WTC11 (cell line): ENCODE results near the gene CD180. TPM values are rescaled to one million over a fixed set of nuclear protein-coding genes. Genes with fewer than 3 reads are reported as not detected.

ENCODE experiments used
- ATAC-seq: fragments of 200-7000 bp; cut with Tn5 transposase; 2 replicates; pipeline ENCODE4 v1.10.0; 2021; ENCODE audit warnings: mild to moderate bottlenecking, moderate library complexity
- CTCF ChIA-PET: fragments of 300-600 bp; sonication (Branson Sonifier 250); formaldehyde crosslinking; loops from one replicate; lab custom pipeline; 2021; ENCODE audit warnings: antibody characterized with exemption; lab: Charles Lee
- POLR2A ChIA-PET: fragments of 350-600 bp; sonication (Branson Sonifier 250); formaldehyde crosslinking; loops from one replicate; lab custom pipeline; 2021; ENCODE audit warnings: antibody characterized with exemption; lab: Charles Lee
- DNase-seq: peaks from one replicate; pipeline ENCODE4 v3.0.0; 2021; ENCODE audit warnings: low spot score
- H3K27ac Mint-ChIP-seq: 2 replicates; pipeline ENCODE4 v1.8.0; 2021; ENCODE audit warnings: mixed read lengths
- H3K27me3 Mint-ChIP-seq: 2 replicates; pipeline ENCODE4 v1.8.0; 2021; ENCODE audit warnings: low read depth, mild to moderate bottlenecking, moderate library complexity, mixed read lengths
- H3K36me3 Mint-ChIP-seq: 2 replicates; pipeline ENCODE4 v1.8.0; 2021; ENCODE audit warnings: mixed read lengths
- H3K4me1 Mint-ChIP-seq: 2 replicates; pipeline ENCODE4 v1.8.0; 2022; ENCODE audit warnings: mixed read lengths
- H3K4me3 Mint-ChIP-seq: 2 replicates; pipeline ENCODE4 v1.8.0; 2021; ENCODE audit warnings: mild to moderate bottlenecking, moderate library complexity, mixed read lengths
- H3K9me3 Mint-ChIP-seq: 2 replicates; pipeline ENCODE4 v1.8.0; 2021; ENCODE audit warnings: mixed read lengths
- AR ChIP-seq: fragments of 250-450 bp; sonication (Bioruptor Pico); IDR thresholded peaks from 2 replicates; pipeline ENCODE4 v1.9.0; 2021; ENCODE audit warnings: mild to moderate bottlenecking
- ATF1 ChIP-seq: sonication (generic); formaldehyde crosslinking; IDR thresholded peaks from 2 replicates; pipeline ENCODE4 v1.8.1; 2023; ENCODE audit warnings: mild to moderate bottlenecking, moderate library complexity, missing genetic modification reagents
- CBFB ChIP-seq: sonication (generic); formaldehyde crosslinking; IDR thresholded peaks from 2 replicates; pipeline ENCODE4 v1.8.1; 2022; ENCODE audit warnings: mild to moderate bottlenecking, low read depth, missing genetic modification reagents
- ELF4 ChIP-seq: sonication (generic); formaldehyde crosslinking; IDR thresholded peaks from 2 replicates; pipeline ENCODE4 v1.8.1; 2022; ENCODE audit warnings: low read depth, mild to moderate bottlenecking, moderate library complexity, missing genetic modification reagents
- EMX1 ChIP-seq: fragments of 250-450 bp; sonication (Bioruptor Pico); IDR thresholded peaks from 2 replicates; pipeline ENCODE4 v1.8.0; 2021; ENCODE audit warnings: mild to moderate bottlenecking
- FOXP1 ChIP-seq: sonication (generic); formaldehyde crosslinking; IDR thresholded peaks from 2 replicates; pipeline ENCODE4 v1.8.0; 2022; ENCODE audit warnings: missing genetic modification reagents, mild to moderate bottlenecking, moderate library complexity, borderline replicate concordance
- IRF1 ChIP-seq: sonication (generic); formaldehyde crosslinking; IDR thresholded peaks from 2 replicates; pipeline ENCODE4 v1.8.0; 2023; ENCODE audit warnings: missing genetic modification reagents
- NFYB ChIP-seq: sonication (generic); formaldehyde crosslinking; conservative IDR thresholded peaks from 2 replicates; pipeline ENCODE4 v1.8.0; 2022; ENCODE audit warnings: low read depth, missing genetic modification reagents
- RELA ChIP-seq: sonication (generic); formaldehyde crosslinking; IDR thresholded peaks from 2 replicates; pipeline ENCODE4 v1.8.1; 2022; ENCODE audit warnings: missing genetic modification reagents, mild to moderate bottlenecking, borderline replicate concordance
- SOX15 ChIP-seq: fragments of 250-450 bp; sonication (Bioruptor Pico); IDR thresholded peaks from 2 replicates; pipeline ENCODE4 v1.9.0; 2021; ENCODE audit warnings: mild to moderate bottlenecking
- ZMAT4 ChIP-seq: fragments of 250-450 bp; sonication (Bioruptor Pico); IDR thresholded peaks from 2 replicates; pipeline ENCODE4 v1.9.0; 2021; ENCODE audit warnings: mild to moderate bottlenecking
- ZNF281 ChIP-seq: sonication (generic); formaldehyde crosslinking; IDR thresholded peaks from 2 replicates; pipeline ENCODE4 v1.8.0; 2023; ENCODE audit warnings: mild to moderate bottlenecking, missing genetic modification reagents
- ZNF512 ChIP-seq: sonication (generic); formaldehyde crosslinking; IDR thresholded peaks from 2 replicates; pipeline ENCODE4 v1.8.1; 2022; ENCODE audit warnings: missing genetic modification reagents, borderline replicate concordance
- total RNA-seq: library from RNA; stranded (reverse); gene quantifications from 3 replicates; pipeline ENCODE4 v1.2.3, GENCODE V29; 2021

CD180 gene
- total RNA-seq, 1 experiment from 2014 or later: not detected

- TF ChIP-seq RELA (CRISPR knock-in tag): no peak
- no peak for TF ChIP-seq ZNF281 (CRISPR knock-in tag)
- TF ChIP-seq IRF1: no peak
- no peak for TF ChIP-seq ZNF512
- TF ChIP-seq SOX15: no peak
- no peak for TF ChIP-seq ELF4 (CRISPR knock-in tag)
- no peak for TF ChIP-seq ZMAT4
Observed at GRCh38 chr5:67243349-67243748, 46.8 kb upstream of the CD180 start (continued).

GRCh38 chr5:67241326-67241725, 44.7 kb upstream of the CD180 start:
- ChIA-PET POLR2A (no interaction called here), CTCF (no interaction called here)
- ATAC-seq (no peak), DNase-seq (no peak)
- Mint-ChIP-seq H3K36me3 (no peaks in the 10 kb centered on the region), H3K9me3 (no peaks in the 10 kb centered on the region), H3K27me3 (0 out of 2 replicates have a peak, but pooled peaks cover under 1% of the 10 kb centered on the region), H3K27ac (no peak overlapping the region), H3K4me3 (no peak overlapping the region), H3K4me1 (peaks cover 9% of the 10 kb centered on the region)
- no peak for TF ChIP-seq NFYB
- no peak for TF ChIP-seq CBFB (CRISPR knock-in tag)
- no peak for TF ChIP-seq FOXP1 (CRISPR knock-in tag)
- TF ChIP-seq ATF1 (CRISPR knock-in tag): no peak
- TF ChIP-seq EMX1 (CRISPR knock-in tag): no peak
- no peak for TF ChIP-seq IRF1

- no peaks in the 10 kb centered on the region for H3K9me3 Mint-ChIP-seq
- CTCF ChIA-PET: no interaction called here
- H3K27me3 Mint-ChIP-seq: peaks cover 5% of the 10 kb centered on the region; the same call in 1 of the 2 replicates
- ATAC-seq (no peak), DNase-seq (no peak)
- TF ChIP-seq AR (CRISPR knock-in tag) (no peak), ZNF512 (no peak)
- no peak overlapping the region for H3K4me3 Mint-ChIP-seq
- no peaks in the 10 kb centered on the region for H3K36me3 Mint-ChIP-seq
- H3K4me1 Mint-ChIP-seq: peaks cover 9% of the 10 kb centered on the region
- POLR2A ChIA-PET: no interaction called here
- no peak overlapping the region for H3K27ac Mint-ChIP-seq
Observed at GRCh38 chr5:67240846-67241245, 44.2 kb upstream of the CD180 start.
